Fibroblast of pulmonary artery (primary cell): ENCODE results near the gene LAMA5.

Experiments
- DNase-seq: peaks from one replicate; pipeline ENCODE4 v3.0.0-alpha.2; 2010; ENCODE audit warnings: low read depth
- H3K4me3 ChIP-seq: replicated peaks from 2 replicates; pipeline ENCODE4 v1.5.1; 2011; ENCODE audit warnings: low read depth, mild to moderate bottlenecking, control low read depth, low read length, moderate library complexity
- TF ChIP-seq, protein P1 (sequence below): IDR thresholded peaks from 2 replicates; pipeline ENCODE4 v1.5.1; 2011; ENCODE audit warnings: mild to moderate bottlenecking, control low read depth, low read length, inconsistent platforms; ENCODE audit errors: missing control alignments

The LAMA5 gene

DNA sequence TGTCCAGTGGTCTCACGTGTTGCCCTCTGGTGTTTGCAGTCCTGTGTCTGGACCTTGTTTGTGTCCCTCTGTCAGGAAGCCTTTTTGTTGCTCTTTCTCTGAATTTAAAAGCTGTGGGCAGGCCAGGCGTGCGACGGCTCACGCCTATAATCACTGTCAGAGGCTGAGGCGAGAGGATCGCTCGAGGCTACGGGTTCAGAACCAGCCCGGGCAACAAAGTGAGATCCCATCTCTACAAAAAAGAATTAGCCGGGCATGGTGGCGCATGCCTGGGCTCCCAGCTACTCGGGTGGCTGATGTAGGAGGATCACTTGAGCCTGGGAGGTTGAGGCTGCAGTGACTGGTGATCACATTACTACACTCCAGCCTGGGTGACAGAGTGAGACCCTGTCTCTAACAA, 100.3 kb downstream of the LAMA5 start:
- no peak for DNase-seq
- TF ChIP-seq, protein P1, sequence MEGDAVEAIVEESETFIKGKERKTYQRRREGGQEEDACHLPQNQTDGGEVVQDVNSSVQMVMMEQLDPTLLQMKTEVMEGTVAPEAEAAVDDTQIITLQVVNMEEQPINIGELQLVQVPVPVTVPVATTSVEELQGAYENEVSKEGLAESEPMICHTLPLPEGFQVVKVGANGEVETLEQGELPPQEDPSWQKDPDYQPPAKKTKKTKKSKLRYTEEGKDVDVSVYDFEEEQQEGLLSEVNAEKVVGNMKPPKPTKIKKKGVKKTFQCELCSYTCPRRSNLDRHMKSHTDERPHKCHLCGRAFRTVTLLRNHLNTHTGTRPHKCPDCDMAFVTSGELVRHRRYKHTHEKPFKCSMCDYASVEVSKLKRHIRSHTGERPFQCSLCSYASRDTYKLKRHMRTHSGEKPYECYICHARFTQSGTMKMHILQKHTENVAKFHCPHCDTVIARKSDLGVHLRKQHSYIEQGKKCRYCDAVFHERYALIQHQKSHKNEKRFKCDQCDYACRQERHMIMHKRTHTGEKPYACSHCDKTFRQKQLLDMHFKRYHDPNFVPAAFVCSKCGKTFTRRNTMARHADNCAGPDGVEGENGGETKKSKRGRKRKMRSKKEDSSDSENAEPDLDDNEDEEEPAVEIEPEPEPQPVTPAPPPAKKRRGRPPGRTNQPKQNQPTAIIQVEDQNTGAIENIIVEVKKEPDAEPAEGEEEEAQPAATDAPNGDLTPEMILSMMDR, result no peak
- no peak overlapping the region for H3K4me3 ChIP-seq

DNA sequence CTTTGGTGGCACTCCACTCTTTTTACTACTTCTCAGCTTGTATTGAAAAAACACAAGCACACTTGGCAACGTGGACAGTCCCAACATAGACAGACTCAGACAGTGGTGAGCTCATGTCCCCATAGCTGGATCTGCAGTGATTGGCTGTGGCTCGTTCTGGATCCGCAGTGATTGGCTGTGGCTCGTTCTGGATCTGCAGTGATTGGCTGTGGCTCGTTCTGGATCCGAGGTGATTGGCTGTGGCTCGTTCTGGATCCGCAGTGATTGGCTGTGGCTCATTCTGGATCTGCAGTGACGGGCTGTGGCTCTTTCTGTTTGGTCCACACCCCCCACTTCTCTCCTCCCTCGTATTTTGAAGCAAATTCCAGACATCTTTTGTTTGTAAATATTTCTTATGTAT, 100.8 kb downstream of the LAMA5 start:
- H3K4me3 ChIP-seq, result no peak overlapping the region
- no peak for DNase-seq
- TF ChIP-seq, protein P1, result no peak

DNA sequence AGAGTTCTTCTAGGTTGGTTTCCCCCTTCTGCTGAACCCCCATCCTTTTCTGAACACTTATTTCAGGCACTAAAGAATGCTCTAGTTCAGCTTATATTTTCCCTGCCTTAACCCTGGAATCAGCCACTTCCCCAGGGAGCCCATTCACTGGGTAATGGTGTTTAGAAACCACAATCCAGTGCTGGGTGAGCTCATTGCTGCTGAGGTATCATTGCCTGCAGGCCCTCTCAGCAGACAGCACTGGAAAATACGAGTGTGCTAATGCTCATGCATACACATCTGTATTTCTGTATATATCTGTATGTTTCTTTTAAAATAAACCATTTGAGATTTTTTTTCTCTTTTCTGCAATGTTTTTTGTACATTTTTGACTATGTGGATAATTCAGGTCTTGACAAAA, 101.7 kb downstream of the LAMA5 start:
- no peak for DNase-seq
- no peak overlapping the region for H3K4me3 ChIP-seq
- TF ChIP-seq, protein P1, result no peak

DNA sequence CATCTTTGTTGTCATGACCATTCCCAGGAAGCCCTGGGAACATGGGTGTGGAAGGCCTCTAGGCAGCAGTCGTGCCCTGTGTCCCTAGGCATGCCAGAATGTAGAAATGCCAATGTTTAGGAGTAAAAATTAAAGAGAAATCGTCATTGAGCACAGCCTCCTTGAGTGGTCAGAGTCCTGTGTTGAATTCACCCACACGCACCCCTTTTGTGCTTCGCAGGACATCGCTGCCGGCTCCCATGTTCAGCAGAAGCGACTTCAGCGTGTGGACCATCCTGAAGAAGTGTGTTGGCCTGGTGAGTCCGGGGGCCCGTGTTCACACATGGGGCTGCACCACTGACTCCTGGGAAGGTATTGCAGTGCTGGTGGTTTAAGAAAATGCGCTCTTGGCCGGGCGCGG, 103.7 kb downstream of the LAMA5 start:
- DNase-seq, result no peak
- no peak overlapping the region for H3K4me3 ChIP-seq
- TF ChIP-seq, protein P1, result no peak

DNA sequence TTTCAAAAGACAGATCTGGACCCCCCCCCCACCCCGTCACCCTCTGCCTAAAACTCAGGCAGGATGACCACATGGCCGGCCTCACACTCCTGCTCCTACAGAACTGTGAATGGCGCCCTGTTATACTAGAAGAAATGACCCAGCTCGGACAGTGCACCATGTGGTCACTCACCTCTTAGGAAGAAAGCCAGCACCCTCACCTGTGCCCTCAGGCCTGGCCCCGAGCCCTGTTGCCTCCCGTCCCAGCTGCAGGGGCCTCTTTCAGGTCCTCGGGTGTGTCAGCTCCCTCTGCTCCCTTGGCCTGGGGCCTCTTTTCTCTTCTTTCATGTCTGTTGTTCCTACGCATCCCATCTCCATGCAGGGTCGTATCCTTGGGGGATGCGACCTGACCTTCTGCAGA, 105.0 kb downstream of the LAMA5 start:
- TF ChIP-seq, protein P1, result no peak
- H3K4me3 ChIP-seq, result no peak overlapping the region
- DNase-seq, result no peak

DNA sequence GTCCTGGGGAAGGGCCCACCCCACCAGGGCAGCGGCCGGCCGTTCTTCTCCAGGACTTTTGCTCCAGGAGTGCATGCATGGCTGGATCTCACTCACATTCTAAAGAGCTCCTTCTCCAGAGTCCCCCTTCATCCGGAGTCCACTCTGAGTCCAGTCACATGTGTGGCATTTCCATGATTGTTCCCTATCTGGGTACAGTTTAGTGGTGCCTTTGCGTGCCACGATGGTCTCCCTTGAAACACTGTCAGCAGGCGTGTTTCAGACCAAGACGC, 107.9 kb downstream of the LAMA5 start:
- TF ChIP-seq, protein P1, result no peak
- DNase-seq, result no peak

More for the DNA sequence above, 107.9 kb downstream of the LAMA5 start:
- no peak overlapping the region for H3K4me3 ChIP-seq
